Mesothelial cell of epicardium (in vitro differentiated cells): ENCODE measurements around the gene ZFYVE1. TPM values are rescaled to one million over a fixed set of nuclear protein-coding genes. Genes with fewer than 3 reads are reported as not detected.

Experiments
- DNase-seq, 2 experiments: peaks; one replicate each; pipeline ENCODE4 v3.0.0; 2021; ENCODE audit warnings: low spot score in 2 of 2; ENCODE audit not compliant: unreplicated experiment in 2 of 2
- H3K27ac Mint-ChIP-seq: 2 replicates; pipeline ENCODE4 v1.8.0; 2021; ENCODE audit warnings: mixed read lengths
- H3K27me3 Mint-ChIP-seq: 2 replicates; pipeline ENCODE4 v1.8.0; 2021; ENCODE audit warnings: low read depth, mixed read lengths
- H3K36me3 Mint-ChIP-seq: 2 replicates; pipeline ENCODE4 v1.8.0; 2021; ENCODE audit warnings: mixed read lengths
- H3K4me1 Mint-ChIP-seq: 2 replicates; pipeline ENCODE4 v1.8.0; 2021; ENCODE audit warnings: mixed read lengths
- H3K4me3 Mint-ChIP-seq: 2 replicates; pipeline ENCODE4 v1.8.0; 2021; ENCODE audit warnings: mild to moderate bottlenecking, moderate library complexity, mixed read lengths
- H3K9me3 Mint-ChIP-seq: 2 replicates; pipeline ENCODE4 v1.8.0; 2021; ENCODE audit warnings: mixed read lengths
- total RNA-seq: library from RNA; stranded (reverse); gene quantifications from 3 replicates; pipeline ENCODE4 v1.2.1, GENCODE V29; 2021
- TF ChIP-seq, protein P1 (sequence below): fragments of 200-600 bp; sonication (generic); IDR thresholded peaks from one replicate; pipeline ENCODE4 v1.5.0; 2021; ENCODE audit warnings: antibody characterized with exemption; ENCODE audit not compliant: unreplicated experiment

The ZFYVE1 gene
- total RNA-seq, 1 donor from 2014 or later: 21.4 TPM

DNA sequence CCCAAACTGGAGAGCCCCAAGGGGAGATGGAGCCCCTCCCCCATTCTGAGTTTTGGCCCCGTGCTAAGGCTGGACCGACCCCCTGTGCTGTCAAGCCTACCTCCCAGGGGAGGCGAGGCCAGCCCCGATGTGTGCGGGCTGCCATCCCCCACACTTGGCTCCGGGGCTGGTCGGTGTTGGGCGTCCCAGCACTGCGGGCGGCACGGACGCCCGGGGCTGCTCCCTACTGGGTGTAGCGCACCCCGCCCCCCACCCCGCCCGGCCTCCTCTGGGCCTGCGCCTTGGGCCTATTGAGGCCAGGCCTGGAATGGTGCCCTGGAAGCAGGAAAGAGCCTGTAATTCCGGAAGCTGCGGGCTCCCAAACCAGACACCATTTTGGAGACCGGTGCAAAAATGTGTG lies 98.0 kb downstream of the ZFYVE1 start:
- Mint-ChIP-seq H3K36me3 (no peaks in the 10 kb centered on the region), H3K27ac (no peak overlapping the region), H3K4me1 (peaks cover 17% of the 10 kb centered on the region), H3K4me3 (no peak overlapping the region), H3K27me3 (peaks cover 3% of the 10 kb centered on the region), H3K9me3 (no peaks in the 10 kb centered on the region)
- no peak for DNase-seq
- TF ChIP-seq, protein P1, sequence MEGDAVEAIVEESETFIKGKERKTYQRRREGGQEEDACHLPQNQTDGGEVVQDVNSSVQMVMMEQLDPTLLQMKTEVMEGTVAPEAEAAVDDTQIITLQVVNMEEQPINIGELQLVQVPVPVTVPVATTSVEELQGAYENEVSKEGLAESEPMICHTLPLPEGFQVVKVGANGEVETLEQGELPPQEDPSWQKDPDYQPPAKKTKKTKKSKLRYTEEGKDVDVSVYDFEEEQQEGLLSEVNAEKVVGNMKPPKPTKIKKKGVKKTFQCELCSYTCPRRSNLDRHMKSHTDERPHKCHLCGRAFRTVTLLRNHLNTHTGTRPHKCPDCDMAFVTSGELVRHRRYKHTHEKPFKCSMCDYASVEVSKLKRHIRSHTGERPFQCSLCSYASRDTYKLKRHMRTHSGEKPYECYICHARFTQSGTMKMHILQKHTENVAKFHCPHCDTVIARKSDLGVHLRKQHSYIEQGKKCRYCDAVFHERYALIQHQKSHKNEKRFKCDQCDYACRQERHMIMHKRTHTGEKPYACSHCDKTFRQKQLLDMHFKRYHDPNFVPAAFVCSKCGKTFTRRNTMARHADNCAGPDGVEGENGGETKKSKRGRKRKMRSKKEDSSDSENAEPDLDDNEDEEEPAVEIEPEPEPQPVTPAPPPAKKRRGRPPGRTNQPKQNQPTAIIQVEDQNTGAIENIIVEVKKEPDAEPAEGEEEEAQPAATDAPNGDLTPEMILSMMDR: no peak

DNA sequence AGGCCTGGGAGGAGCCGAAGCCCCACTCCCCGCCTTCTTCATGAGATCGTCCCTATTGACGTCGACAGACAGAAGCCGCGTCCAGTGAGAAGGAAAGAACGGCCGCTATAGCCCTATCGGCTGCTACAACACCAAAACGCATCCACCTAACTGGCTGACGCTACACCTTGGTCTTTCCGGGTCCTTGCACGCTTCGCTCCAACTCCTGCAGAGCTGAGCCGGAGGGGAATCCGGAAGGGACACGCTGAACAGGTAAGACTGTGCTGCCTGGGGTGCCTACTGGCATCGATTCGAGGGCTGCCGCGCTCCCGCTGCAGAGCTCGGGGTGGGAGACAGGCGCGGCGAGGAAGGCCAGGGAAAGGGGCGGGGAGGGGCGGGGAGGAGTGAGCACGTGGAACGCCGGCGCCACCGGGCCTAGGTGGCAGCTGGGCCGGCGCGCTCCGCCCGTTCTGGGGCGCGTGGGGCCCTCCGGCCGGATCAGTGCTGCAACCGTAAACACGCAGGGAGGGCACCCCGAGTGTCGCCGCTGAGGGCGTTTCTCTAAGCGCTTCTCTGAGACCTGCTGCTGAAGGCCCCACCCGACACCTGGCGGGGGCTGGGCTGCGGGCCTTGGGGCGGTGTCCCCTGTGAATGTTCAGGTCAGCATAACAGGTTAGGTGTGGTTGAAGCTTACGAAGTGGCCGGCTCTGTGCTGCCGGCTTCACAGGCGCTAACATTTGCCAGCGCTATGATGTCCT lies 100.4 kb downstream of the ZFYVE1 start, which contains the start of gene DCAF4:
Gene DCAF4 (plus strand): TSS at position 173 of the 737 bp plus-strand sequence. CDS start 11,515 bp downstream, outside the sequence.
- H3K27ac Mint-ChIP-seq: peak within 1 kb of the TSS; percentile 96
- TF ChIP-seq, protein P1: no peak
- H3K27me3 Mint-ChIP-seq: peaks cover 5% of the 10 kb centered on the region
- DNase-seq: peak; percentile 92 to 93
- peaks cover 17% of the 10 kb centered on the region for H3K4me1 Mint-ChIP-seq
- H3K9me3 Mint-ChIP-seq: no peaks in the 10 kb centered on the region
- H3K36me3 Mint-ChIP-seq: no peaks in the 10 kb centered on the region
- peak within 1 kb of the TSS; percentile 95 for H3K4me3 Mint-ChIP-seq

DNA sequence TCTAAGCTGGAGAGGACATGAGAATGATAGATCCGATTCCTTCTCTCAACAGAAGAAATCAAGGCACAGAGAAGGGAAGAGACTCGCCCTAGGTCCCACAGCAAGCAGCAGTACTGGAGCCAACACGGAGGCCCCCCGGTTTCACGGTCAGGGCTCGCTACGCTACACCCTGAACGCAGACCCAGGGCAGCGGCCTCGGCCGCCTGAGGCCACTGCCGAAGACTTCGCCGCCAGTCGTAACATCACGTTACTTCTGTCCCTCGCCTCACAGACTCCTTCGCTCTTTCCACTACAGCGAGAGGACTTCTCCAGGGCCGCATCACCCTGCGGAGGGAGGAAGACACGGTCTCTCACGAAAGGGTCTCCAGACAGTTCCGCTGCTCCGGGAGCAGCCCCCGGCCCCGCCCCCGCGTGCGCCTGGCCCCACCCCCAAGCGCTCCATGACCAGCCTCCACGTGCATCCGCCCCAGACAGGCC lies 101.1 kb downstream of the ZFYVE1 start:
- peak overlapping the region; percentile 96 for H3K27ac Mint-ChIP-seq
- TF ChIP-seq, protein P1: no peak

GRCh38 chr14:72925171-72925759 lies 101.6 kb downstream of the ZFYVE1 start:
- Mint-ChIP-seq H3K27me3 (peaks cover 11% of the 10 kb centered on the region), H3K4me3 (peak overlapping the region; percentile 95), H3K36me3 (no peaks in the 10 kb centered on the region), H3K4me1 (peaks cover 17% of the 10 kb centered on the region), H3K27ac (peak overlapping the region; percentile 44), H3K9me3 (peaks cover 5% of the 10 kb centered on the region)
- no peak for DNase-seq
- TF ChIP-seq, protein P1: no peak

More for the DNA sequence above, 101.1 kb downstream of the ZFYVE1 start:
- Mint-ChIP-seq H3K4me1 (peaks cover 17% of the 10 kb centered on the region), H3K9me3 (peaks cover 4% of the 10 kb centered on the region), H3K36me3 (no peaks in the 10 kb centered on the region), H3K4me3 (peak overlapping the region; percentile 95), H3K27me3 (peaks cover 9% of the 10 kb centered on the region)
- DNase-seq: no peak

DNA sequence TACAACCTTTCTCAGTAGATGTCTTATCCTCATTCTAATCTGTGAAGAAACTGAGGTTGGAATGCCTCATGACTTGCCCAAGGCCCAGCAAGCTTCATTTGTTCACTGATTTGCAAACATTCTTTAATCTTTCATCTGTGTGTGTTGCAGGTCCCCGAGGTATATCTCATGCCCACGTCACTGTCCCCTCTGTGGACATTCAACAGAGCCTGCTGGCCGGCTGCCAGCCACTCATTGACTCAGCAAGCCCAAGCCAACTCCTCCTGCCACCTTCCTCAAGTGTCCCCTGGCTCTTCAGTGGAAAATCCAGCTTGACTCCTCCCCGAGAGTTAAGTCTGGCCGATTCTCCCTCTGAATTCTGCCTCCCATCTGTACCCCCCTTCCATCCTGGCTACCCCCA lies 102.6 kb downstream of the ZFYVE1 start:
- Mint-ChIP-seq H3K4me3 (no peak overlapping the region), H3K9me3 (peaks cover 5% of the 10 kb centered on the region), H3K4me1 (peaks cover 17% of the 10 kb centered on the region), H3K27ac (no peak overlapping the region), H3K36me3 (no peaks in the 10 kb centered on the region), H3K27me3 (peaks cover 20% of the 10 kb centered on the region)
- TF ChIP-seq, protein P1: no peak
- DNase-seq: no peak
